ENCODE measurements around the gene SF3A1.
"Not testable (repeated sequence)": the region's sequence is repeated elsewhere in the genome, so short reads cannot be mapped to it uniquely, and the experiment has no call there.

The SF3A1 gene

DNA sequence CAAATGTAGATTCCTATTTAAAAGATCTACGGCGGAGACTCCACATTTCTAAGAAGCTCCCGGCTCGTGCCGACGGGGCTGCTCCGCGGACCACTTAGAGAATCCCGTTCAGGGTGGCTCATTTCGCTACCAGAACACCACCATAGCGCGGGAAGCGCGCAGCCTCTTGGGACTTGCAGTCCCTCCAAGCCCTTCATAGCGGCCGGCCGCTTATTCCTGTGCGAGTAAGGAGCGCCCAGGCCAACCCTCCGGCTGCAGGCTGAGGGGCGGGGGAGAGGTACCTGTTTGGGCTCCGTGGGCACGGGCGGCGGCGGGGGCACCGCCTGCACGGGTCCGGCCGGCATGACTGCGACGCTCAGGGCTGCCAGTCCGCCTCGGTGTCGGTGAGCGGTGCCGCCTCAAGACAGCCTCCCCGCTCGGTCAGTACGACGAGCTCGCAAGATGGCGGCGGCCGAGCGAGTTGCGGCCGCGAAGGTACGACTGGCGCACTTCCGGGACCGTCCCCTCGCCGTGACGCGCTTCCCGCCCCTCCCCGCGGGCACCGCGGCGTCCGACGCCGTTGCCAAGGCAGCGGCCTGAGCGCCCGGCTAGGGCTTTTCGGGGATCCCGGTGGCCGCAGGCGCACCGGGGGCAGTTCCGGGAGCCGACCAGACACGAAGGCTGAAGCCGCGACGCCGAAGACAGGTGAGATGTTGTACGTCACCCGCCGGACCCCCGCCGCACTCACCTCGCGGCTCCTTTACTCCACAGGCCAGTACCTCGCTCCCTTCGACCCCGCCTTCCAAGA is at the start of gene SF3A1, which contains the start of gene CCDC157:
Gene SF3A1 (minus strand): TSS at position 446 of the 787 bp plus-strand sequence. CDS start 102 bp downstream, at position 344.
Gene CCDC157 (plus strand): TSS at position 559 of the 787 bp plus-strand sequence. CDS start 8,994 bp downstream, outside the sequence.
- in situ Hi-C loops (cut with HindIII; ENCODE audit: low sequenced_read_pairs) = no loop called here
- H3K4me3 ChIP-seq (ENCODE audit: low read depth, low read length) = peak within 1 kb of the TSS; percentile 65

GRCh38 chr22:30406400-30406799 is 49.7 kb upstream of the SF3A1 start:
- in situ Hi-C loops (cut with HindIII; ENCODE audit: low sequenced_read_pairs) = no loop called here
- TF ChIP-seq, protein P1, sequence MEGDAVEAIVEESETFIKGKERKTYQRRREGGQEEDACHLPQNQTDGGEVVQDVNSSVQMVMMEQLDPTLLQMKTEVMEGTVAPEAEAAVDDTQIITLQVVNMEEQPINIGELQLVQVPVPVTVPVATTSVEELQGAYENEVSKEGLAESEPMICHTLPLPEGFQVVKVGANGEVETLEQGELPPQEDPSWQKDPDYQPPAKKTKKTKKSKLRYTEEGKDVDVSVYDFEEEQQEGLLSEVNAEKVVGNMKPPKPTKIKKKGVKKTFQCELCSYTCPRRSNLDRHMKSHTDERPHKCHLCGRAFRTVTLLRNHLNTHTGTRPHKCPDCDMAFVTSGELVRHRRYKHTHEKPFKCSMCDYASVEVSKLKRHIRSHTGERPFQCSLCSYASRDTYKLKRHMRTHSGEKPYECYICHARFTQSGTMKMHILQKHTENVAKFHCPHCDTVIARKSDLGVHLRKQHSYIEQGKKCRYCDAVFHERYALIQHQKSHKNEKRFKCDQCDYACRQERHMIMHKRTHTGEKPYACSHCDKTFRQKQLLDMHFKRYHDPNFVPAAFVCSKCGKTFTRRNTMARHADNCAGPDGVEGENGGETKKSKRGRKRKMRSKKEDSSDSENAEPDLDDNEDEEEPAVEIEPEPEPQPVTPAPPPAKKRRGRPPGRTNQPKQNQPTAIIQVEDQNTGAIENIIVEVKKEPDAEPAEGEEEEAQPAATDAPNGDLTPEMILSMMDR (IDR thresholded peaks at IDR 0.05; ENCODE audit: low read depth, low read length, missing control alignments) = no peak
- no peak for DNase-seq (ENCODE audit: low read depth)
- H3K4me3 ChIP-seq (ENCODE audit: low read depth, low read length) = no peak overlapping the region

More for the DNA sequence above, at the start of gene SF3A1, which contains the start of gene CCDC157:
- TF ChIP-seq, protein P1 (IDR thresholded peaks at IDR 0.05; ENCODE audit: low read depth, low read length, missing control alignments) = no peak
- peak; percentile 84 for DNase-seq (ENCODE audit: low read depth)

DNA sequence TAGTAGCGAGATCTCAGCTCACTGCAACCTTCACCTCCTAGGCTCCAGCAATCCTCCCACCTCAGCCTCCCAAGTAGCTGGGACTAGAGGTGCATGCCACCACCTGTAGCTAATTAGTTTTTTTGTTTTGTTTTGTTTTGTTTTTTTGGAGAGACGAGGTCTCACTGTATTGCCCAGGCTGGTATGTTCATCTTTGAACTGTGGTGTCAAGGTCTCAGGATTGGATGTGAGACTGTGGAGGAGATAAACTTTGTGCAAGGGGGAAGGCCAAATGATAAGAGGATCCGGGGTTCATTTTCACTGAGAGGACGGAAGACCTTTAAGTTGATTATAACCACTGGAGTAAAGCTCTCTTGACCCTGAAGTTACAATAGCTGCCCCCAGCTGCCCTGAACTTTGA is 49.0 kb upstream of the SF3A1 start:
- DNase-seq (ENCODE audit: low read depth) = no peak
- H3K4me3 ChIP-seq (ENCODE audit: low read depth, low read length) = no peak overlapping the region
- TF ChIP-seq, protein P1 (IDR thresholded peaks at IDR 0.05; ENCODE audit: low read depth, low read length, missing control alignments) = no peak
- in situ Hi-C loops (cut with HindIII; ENCODE audit: low sequenced_read_pairs) = no loop called here

DNA sequence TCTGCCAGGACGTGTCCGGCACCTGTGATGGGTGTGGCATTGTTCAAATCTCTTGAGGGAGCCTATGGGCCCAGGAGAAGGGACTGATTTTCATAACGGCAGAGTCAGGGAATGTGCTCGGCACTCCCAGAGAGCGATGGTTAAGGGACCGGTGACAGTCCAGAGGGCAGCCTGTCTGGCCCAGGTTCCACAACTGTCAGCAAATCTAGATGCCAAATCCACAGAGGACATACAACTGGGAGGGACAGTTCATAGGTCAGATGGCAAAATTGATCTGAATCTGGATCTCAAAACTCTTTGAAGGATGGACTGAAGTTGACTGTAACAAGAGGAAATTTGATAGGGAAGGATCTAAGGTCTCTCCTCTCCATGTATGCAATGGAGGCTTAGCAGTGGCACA is 47.6 kb upstream of the SF3A1 start:
- H3K4me3 ChIP-seq (ENCODE audit: low read depth, low read length) = no peak overlapping the region
- no peak for DNase-seq (ENCODE audit: low read depth)
- in situ Hi-C loops (cut with HindIII; ENCODE audit: low sequenced_read_pairs) = no loop called here
- TF ChIP-seq, protein P1 (IDR thresholded peaks at IDR 0.05; ENCODE audit: low read depth, low read length, missing control alignments) = no peak

DNA sequence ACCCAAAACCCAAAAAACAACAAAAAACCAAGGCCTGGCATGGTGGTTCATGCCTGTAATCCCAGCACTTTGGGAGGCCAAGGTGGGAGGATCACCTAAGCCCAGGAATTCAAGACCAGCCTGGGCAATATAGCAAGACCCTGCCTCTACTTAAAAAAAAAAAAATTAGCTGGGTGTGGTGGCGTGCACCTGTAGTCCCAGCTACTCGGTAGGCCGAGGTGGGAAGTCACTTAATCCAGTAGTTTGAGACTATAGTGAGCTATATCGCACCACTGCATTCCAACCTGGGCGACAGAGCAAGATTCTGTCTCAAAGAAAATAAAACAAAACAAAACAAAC is 46.0 kb upstream of the SF3A1 start:
- H3K4me3 ChIP-seq (ENCODE audit: low read depth, low read length); DNase-seq (ENCODE audit: low read depth); in situ Hi-C loops (cut with HindIII; ENCODE audit: low sequenced_read_pairs): not testable (repeated sequence)

GRCh38 chr22:30402028-30402765 is 45.5 kb upstream of the SF3A1 start:
- H3K4me3 ChIP-seq (ENCODE audit: low read depth, low read length) = no peak overlapping the region
- TF ChIP-seq, protein P1 (IDR thresholded peaks at IDR 0.05; ENCODE audit: low read depth, low read length, missing control alignments) = no peak
- in situ Hi-C loops (cut with HindIII; ENCODE audit: low sequenced_read_pairs) = no loop called here
- no peak for DNase-seq (ENCODE audit: low read depth)

DNA sequence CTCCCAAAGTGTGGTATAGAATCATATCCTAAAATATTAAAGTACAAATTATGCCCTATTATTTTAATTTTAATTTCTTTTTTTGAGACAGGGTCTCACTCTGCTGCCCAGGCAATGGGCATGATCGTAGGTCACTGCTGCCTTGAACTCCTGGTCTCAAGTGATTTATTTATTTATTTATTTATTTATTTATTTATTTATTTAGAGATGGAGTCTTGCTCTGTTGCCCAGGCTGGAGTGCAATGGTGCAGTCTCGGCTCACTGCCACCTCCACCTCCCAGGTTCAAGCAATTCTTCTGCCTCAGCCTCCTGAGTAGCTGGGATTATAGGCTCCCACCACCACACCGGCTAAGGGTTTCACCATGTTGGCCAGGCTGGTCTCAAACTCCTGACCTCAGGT is 44.3 kb upstream of the SF3A1 start:
- in situ Hi-C loops (cut with HindIII; ENCODE audit: low sequenced_read_pairs); H3K4me3 ChIP-seq (ENCODE audit: low read depth, low read length); DNase-seq (ENCODE audit: low read depth): not testable (repeated sequence)
